Bronchial epithelial cell (primary cell): ENCODE data around the gene MFAP3. TPM values are rescaled to one million over a fixed set of nuclear protein-coding genes. Genes with fewer than 3 reads are reported as not detected.

Experiments
- DNase-seq: peaks from one replicate; pipeline ENCODE4 v3.0.0-alpha.2; 2010; ENCODE audit warnings: low read depth
- FAIRE-seq: peaks from 2 replicates; lab custom pipeline; 2011; peaks lifted over from hg19 to GRCh38; lab: Jason Lieb, UNC
- H3K27me3 ChIP-seq: 2 replicates; pipeline ENCODE4 v1.5.1; 2011; ENCODE audit warnings: low read length; ENCODE audit not compliant: control insufficient read depth, insufficient read depth
- H3K36me3 ChIP-seq: 2 replicates; pipeline ENCODE4 v1.5.1; 2011; ENCODE audit warnings: low read length; ENCODE audit not compliant: control insufficient read depth, insufficient read depth
- H3K4me3 ChIP-seq: 2 replicates; pipeline ENCODE4 v1.5.1; 2011; ENCODE audit warnings: mild to moderate bottlenecking, low read depth, low read length, control low read depth
- total RNA-seq: library from RNA; depleted of rRNA; stranded (reverse); fragments of >200 nt; gene quantifications from 2 replicates; pipeline ENCODE4 v1.2.1, GENCODE V29; 2014
- TF ChIP-seq, protein P1 (sequence below): IDR thresholded peaks from 2 replicates; pipeline ENCODE4 v1.5.1; 2011; ENCODE audit warnings: mild to moderate bottlenecking, moderate library complexity, low read length, control low read depth, inconsistent platforms; ENCODE audit not compliant: insufficient read depth, severe bottlenecking

MFAP3 gene
- total RNA-seq, 1 donor from 2014 or later = 57.1 TPM

DNA sequence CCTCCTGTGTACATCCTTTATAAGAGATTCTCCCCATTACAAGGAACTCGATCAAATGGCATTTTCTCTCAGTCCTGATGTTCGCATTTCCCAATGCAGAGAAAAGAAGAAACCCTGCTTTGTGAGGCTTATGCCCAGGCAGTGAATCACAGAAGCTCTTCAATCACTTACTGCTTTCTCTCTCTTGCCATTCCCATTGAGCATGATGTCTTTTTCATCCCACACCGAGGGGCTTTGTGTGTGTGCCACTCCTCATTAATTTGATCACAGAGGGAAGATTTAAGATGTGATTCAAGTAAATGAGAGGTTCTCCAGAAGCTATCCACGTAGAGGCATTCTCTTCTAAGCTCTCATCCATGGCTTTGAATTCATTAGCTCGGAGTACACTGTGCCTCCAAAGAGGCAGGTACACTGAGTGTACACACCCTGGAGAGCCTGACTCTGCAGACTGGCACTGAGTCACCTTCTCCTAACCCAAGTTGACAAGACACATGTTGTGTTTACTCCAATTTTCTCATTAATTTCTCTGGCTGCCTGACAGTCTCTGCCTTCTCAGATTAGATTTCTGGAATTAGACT is 45.4 kb downstream of the MFAP3 start:
- Histone ChIP-seq H3K27me3 (no peaks in the 10 kb centered on the region), H3K4me3 (no peak overlapping the region), H3K36me3 (no peaks in the 10 kb centered on the region)
- FAIRE-seq (no peak), DNase-seq (no peak)
- TF ChIP-seq, protein P1, sequence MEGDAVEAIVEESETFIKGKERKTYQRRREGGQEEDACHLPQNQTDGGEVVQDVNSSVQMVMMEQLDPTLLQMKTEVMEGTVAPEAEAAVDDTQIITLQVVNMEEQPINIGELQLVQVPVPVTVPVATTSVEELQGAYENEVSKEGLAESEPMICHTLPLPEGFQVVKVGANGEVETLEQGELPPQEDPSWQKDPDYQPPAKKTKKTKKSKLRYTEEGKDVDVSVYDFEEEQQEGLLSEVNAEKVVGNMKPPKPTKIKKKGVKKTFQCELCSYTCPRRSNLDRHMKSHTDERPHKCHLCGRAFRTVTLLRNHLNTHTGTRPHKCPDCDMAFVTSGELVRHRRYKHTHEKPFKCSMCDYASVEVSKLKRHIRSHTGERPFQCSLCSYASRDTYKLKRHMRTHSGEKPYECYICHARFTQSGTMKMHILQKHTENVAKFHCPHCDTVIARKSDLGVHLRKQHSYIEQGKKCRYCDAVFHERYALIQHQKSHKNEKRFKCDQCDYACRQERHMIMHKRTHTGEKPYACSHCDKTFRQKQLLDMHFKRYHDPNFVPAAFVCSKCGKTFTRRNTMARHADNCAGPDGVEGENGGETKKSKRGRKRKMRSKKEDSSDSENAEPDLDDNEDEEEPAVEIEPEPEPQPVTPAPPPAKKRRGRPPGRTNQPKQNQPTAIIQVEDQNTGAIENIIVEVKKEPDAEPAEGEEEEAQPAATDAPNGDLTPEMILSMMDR = no peak

DNA sequence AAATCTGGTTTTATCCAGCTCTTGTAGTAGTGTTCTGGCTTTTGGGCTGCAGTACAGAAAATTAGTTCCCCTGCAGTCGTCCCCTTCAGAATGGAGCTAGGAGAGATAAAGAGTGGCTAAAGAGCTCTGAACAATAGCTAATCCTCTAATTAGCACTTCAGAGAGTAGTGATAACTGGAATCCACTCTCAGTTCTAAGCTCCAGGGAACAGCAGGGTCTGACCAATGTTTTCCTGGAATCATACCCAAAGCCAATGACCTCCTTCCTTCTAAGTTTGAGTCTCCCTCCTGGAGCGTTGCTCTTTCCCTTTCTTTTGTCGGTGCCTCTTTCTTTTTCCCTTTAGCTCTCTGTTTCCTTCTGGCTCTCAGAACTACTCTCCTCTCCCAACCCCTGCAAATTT is 47.4 kb downstream of the MFAP3 start:
- no peak for DNase-seq
- TF ChIP-seq, protein P1 = no peak
- no peak overlapping the region for H3K4me3 ChIP-seq
- H3K36me3 ChIP-seq = no peaks in the 10 kb centered on the region
- no peaks in the 10 kb centered on the region for H3K27me3 ChIP-seq
- FAIRE-seq = no peak

DNA sequence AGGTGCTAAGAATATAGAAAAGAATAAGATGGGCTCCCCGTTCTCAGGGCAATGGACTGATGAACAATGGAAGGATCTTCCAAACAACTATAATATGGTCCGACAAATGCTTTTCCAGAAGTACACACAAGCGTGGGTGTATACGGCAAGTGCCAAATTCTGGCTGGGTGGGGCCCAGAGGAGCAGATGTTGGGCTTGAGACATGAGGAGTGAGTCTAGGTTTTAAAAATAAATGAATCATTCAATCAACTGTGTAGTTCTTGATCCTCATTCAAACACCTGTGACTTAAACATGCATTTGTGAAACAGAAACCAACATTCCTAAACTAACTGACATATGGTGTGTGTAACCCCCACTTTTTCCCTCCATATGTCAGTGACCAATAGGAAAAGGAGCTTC is 47.9 kb downstream of the MFAP3 start:
- DNase-seq (no peak), FAIRE-seq (no peak)
- Histone ChIP-seq H3K36me3 (no peaks in the 10 kb centered on the region), H3K4me3 (no peak overlapping the region), H3K27me3 (no peaks in the 10 kb centered on the region)
- TF ChIP-seq, protein P1 = no peak

DNA sequence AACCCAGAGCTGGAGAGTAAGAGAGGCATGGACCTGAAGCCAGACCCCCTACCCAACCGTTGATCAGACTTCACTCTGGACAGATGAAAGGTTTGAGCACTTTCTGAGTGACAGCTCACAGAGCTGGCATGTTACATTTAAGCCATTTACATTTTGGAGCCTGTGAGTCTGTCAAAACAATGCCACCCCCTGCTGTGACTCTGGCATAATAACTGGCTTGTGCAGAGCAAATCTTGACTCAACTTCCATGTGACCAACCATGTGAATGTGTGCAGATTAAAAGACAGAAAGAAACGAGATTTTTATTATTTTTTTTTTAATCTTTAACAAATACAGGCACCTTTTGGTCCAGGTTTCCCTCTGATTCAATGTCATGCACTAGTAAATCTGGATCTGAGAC is 48.5 kb downstream of the MFAP3 start:
- Histone ChIP-seq H3K4me3 (no peak overlapping the region), H3K27me3 (no peaks in the 10 kb centered on the region), H3K36me3 (no peaks in the 10 kb centered on the region)
- no peak for DNase-seq
- no peak for FAIRE-seq
- TF ChIP-seq, protein P1 = no peak

DNA sequence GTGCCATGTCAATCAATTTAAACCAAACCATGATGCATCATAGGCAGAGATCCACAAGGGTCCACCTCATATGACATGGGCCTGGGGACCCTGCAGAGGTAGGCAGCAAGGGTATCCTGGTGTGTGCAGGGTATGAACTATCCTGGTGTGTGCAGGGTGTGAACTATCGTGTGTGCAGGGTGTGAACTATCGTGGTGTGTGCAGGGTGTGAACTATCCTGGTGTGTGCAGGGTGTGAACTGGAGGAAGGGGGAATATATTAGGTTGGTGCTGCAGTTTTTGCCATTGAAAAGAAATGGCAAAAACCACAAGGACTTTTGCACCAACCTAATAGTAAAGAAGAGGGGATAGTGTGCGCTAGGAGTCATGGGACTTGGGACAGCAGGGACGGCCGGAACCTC is 50.0 kb downstream of the MFAP3 start:
- TF ChIP-seq, protein P1 = no peak
- no peak for FAIRE-seq

DNA sequence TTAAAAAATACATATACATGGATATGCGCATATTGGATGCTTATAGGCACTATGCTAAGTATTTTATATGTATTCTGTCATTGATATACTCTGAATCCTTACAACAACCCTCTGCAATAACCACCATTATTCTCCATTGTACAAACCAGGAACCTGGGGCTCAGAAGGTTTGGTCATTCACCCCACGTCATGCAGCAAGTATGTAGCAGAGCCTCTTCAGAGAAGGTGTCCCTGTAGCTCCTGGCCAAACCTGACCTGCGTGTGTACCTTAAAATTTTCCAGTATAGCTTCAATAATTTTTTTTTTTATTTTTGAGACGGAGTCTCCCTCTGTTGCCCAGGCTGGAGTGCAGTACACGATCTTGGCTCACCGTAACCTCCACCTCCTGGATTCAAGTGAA is 51.9 kb downstream of the MFAP3 start:
- TF ChIP-seq, protein P1 = no peak
- Histone ChIP-seq H3K4me3 (no peak overlapping the region), H3K27me3 (no peaks in the 10 kb centered on the region), H3K36me3 (no peaks in the 10 kb centered on the region)
- no peak for FAIRE-seq
- DNase-seq = no peak

More for the DNA sequence above, 50.0 kb downstream of the MFAP3 start:
- Histone ChIP-seq H3K4me3 (no peak overlapping the region), H3K27me3 (no peaks in the 10 kb centered on the region), H3K36me3 (no peaks in the 10 kb centered on the region)
- no peak for DNase-seq
